Measurements from ENCODE around the gene KLHL29. TPM values are rescaled to one million over a fixed set of nuclear protein-coding genes. Genes with fewer than 3 reads are reported as not detected.

The KLHL29 gene
- total RNA-seq, 1 donor from 2014 or later: 4.4 TPM

- Mint-ChIP-seq H3K36me3 (ENCODE audit: insufficient read depth) (no peaks in the 10 kb centered on the region), H3K27me3 (peaks cover 9% of the 10 kb centered on the region), H3K4me1 (ENCODE audit: low read depth) (peaks cover 8% of the 10 kb centered on the region), H3K4me3 (ENCODE audit: low read depth) (no peak overlapping the region), H3K27ac (no peak overlapping the region), H3K9me3 (ENCODE audit: low read depth) (no peaks in the 10 kb centered on the region)
- DNase-seq (ENCODE audit: low spot score, unreplicated experiment): no peak
- TF ChIP-seq CTCF (IDR thresholded peaks at IDR 0.05; ENCODE audit: unreplicated experiment): no peak
Measured at GRCh38 chr2:23452372-23452771, 67.4 kb downstream of the KLHL29 start.

- no peak overlapping the region for H3K4me3 Mint-ChIP-seq (ENCODE audit: low read depth)
- no peak for DNase-seq (ENCODE audit: low spot score, unreplicated experiment)
- H3K4me1 Mint-ChIP-seq (ENCODE audit: low read depth): peaks cover 8% of the 10 kb centered on the region
- no peak for TF ChIP-seq CTCF (IDR thresholded peaks at IDR 0.05; ENCODE audit: unreplicated experiment)
- H3K36me3 Mint-ChIP-seq (ENCODE audit: insufficient read depth): no peaks in the 10 kb centered on the region
- H3K9me3 Mint-ChIP-seq (ENCODE audit: low read depth): no peaks in the 10 kb centered on the region
- H3K27ac Mint-ChIP-seq: no peak overlapping the region
- peaks cover 9% of the 10 kb centered on the region for H3K27me3 Mint-ChIP-seq
Measured at GRCh38 chr2:23452853-23453420, 68.0 kb downstream of the KLHL29 start.

- Mint-ChIP-seq H3K27ac (no peak overlapping the region), H3K27me3 (peaks cover 9% of the 10 kb centered on the region), H3K9me3 (ENCODE audit: low read depth) (no peaks in the 10 kb centered on the region), H3K4me3 (ENCODE audit: low read depth) (no peak overlapping the region), H3K4me1 (ENCODE audit: low read depth) (peaks cover 8% of the 10 kb centered on the region), H3K36me3 (ENCODE audit: insufficient read depth) (no peaks in the 10 kb centered on the region)
- DNase-seq (ENCODE audit: low spot score, unreplicated experiment): no peak
- no peak for TF ChIP-seq CTCF (IDR thresholded peaks at IDR 0.05; ENCODE audit: unreplicated experiment)
Measured at GRCh38 chr2:23453432-23453831, 68.5 kb downstream of the KLHL29 start.

- Mint-ChIP-seq H3K27ac (no peak overlapping the region), H3K27me3 (peaks cover 9% of the 10 kb centered on the region), H3K4me3 (ENCODE audit: low read depth) (no peak overlapping the region), H3K36me3 (ENCODE audit: insufficient read depth) (no peaks in the 10 kb centered on the region), H3K9me3 (ENCODE audit: low read depth) (no peaks in the 10 kb centered on the region), H3K4me1 (ENCODE audit: low read depth) (peaks cover 8% of the 10 kb centered on the region)
- no peak for DNase-seq (ENCODE audit: low spot score, unreplicated experiment)
- TF ChIP-seq CTCF (IDR thresholded peaks at IDR 0.05; ENCODE audit: unreplicated experiment): no peak
Measured at GRCh38 chr2:23453836-23454460, 69.0 kb downstream of the KLHL29 start.

- DNase-seq (ENCODE audit: low spot score, unreplicated experiment): no peak
- Mint-ChIP-seq H3K27ac (no peak overlapping the region), H3K4me3 (ENCODE audit: low read depth) (no peak overlapping the region), H3K27me3 (peaks cover 9% of the 10 kb centered on the region), H3K9me3 (ENCODE audit: low read depth) (no peaks in the 10 kb centered on the region), H3K36me3 (ENCODE audit: insufficient read depth) (no peaks in the 10 kb centered on the region), H3K4me1 (ENCODE audit: low read depth) (peaks cover 8% of the 10 kb centered on the region)
- TF ChIP-seq CTCF (IDR thresholded peaks at IDR 0.05; ENCODE audit: unreplicated experiment): no peak
Measured at GRCh38 chr2:23454501-23455120, 69.6 kb downstream of the KLHL29 start.

All from progenitor cell of endocrine pancreas (in vitro differentiated cells).